ENCODE results near the gene SH3BP1. TPM values are rescaled to one million over a fixed set of nuclear protein-coding genes. Genes with fewer than 3 reads are reported as not detected.
"Not testable (repeated sequence)": the region's sequence is repeated elsewhere in the genome, so short reads cannot be mapped to it uniquely, and the experiment has no call there.

Gene SH3BP1
- total and polyA plus RNA-seq, 9 of the 15 experiments (the other 6 are each of a cell fraction or from before 2014, with no cell fraction given) = 0.10 to 36.2 (median 10.4) TPM

DNA sequence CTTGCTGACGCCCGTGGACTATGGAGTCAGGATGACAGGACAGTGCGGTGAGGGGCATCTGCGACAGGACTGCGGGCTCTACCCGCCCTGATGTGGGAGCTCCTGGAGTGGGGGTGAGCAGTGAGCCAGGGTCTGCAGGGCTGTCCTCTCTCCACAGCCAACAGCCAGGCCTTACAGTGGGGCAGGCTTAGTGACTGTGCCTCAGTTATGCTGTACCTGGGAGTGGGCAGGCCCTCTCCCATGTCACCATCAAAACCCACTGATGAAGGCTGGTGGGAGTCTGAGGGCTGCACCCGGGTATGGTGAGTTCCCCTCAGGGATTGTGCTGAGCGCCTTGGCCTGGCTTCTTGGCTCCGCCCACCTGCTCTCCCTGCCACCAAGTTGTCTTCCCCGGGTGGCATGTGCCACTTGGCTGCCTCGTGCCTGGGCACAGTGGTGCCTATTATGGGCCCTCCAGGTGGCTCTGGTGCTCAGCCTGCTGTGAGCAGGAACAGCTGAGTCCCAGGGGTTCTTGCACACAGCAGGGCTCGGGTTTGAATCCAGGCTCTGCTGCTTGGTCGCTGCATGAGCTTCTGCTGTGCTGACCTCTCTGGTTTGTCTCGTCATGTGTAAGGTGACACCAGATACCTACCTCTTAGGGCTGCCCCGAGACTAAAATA, 53.3 kb downstream of the SH3BP1 start (continued):
- TF ChIP-seq BRF2 (IDR thresholded peaks at IDR 0.05; ENCODE audit: borderline replicate concordance, insufficient read depth, insufficient read length) = no peak
- TF ChIP-seq ZNF124 (CRISPR knock-in tag; IDR thresholded peaks at IDR 0.05) = no peak
- no peak for TF ChIP-seq HCFC1 (IDR thresholded peaks at IDR 0.05; ENCODE audit: low read depth, low read length)
- no peak for TF ChIP-seq ZNF133 (CRISPR knock-in tag; IDR thresholded peaks at IDR 0.05)
- TF ChIP-seq ZNF778 (CRISPR knock-in tag; IDR thresholded peaks at IDR 0.05) = no peak

DNA sequence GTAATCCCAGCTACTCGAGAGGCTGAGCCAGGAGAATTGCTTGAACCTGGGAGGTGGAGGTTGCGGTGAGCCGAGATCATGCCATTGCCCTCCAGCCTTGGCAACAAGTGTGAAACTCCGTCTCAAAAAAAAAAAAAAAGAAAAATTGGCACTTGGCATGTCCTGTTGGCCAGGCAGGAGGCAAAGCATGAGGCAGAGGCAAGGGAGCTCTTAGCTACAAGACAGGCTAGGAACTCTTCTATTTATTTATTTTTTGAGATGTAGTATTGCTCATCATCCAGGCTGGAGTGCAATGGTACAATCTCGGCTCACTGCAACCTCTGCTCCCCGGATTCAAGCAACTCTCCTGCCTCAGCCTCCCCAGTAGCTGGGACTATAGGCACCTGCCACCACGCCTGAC, 54.7 kb downstream of the SH3BP1 start:
- H2AFZ ChIP-seq (ENCODE audit: low read depth, low read length); DNase-seq (ENCODE audit: extremely low read depth in 1 of 4, low spot score in 3 of 4); H4K20me1 ChIP-seq (replicated peaks; ENCODE audit: control insufficient read depth, insufficient read depth, low read length); H3K9me1 ChIP-seq (ENCODE audit: control insufficient read depth, insufficient read depth, low read length); H3K27ac ChIP-seq (ENCODE audit: extremely low read depth, low read depth, low read length); H3K4me2 ChIP-seq (ENCODE audit: insufficient read depth, low read length); ATAC-seq; in situ Hi-C loops (cut with MboI); H3K9me3 ChIP-seq (replicated peaks; ENCODE audit: control insufficient read depth, insufficient read depth, low read depth, low read length); H3K4me3 ChIP-seq; H3K27me3 ChIP-seq (ENCODE audit: control insufficient read depth in 2 of 2, insufficient read depth in 2 of 2, low read length in 2 of 2); H3K79me2 ChIP-seq (ENCODE audit: control insufficient read depth, insufficient read depth, low read length); BruUV-seq (replicated peaks); FAIRE-seq; intact Hi-C loops (cut with micrococcal nuclease); CTCF ChIA-PET (ENCODE audit: low intra/inter-chr PET ratio); H3K9ac ChIP-seq (ENCODE audit: insufficient read depth in 1 of 2, low read depth in 2 of 2, low read length in 2 of 2): not testable (repeated sequence)
- POLR2A ChIA-PET = interaction anchor here (1.3 to 2.7 kb wide), 2 partner anchors 8 to 19 kb away, joined by 7 to 8 read pairs; partner anchors contain the start of genes LGALS1 and NOL12
- H3K4me1 ChIP-seq (replicated peaks in 1 of 2; ENCODE audit: control insufficient read depth in 2 of 2, insufficient read depth in 2 of 2, low read length in 2 of 2) = peaks cover 2 to 16% of the 10 kb centered on the region in 2 experiments; a peak in 3 of 5 replicates
- peaks cover 37% of the 10 kb centered on the region; the same call in 2 of the 3 replicates for H3K36me3 ChIP-seq (ENCODE audit: control insufficient read depth, insufficient read depth, low read length)
- 96% methylated on average over 5 of the region's 7 CpGs for WGBS (ENCODE audit: insufficient coverage, low coverage, missing lambda C conversion rate)

DNA sequence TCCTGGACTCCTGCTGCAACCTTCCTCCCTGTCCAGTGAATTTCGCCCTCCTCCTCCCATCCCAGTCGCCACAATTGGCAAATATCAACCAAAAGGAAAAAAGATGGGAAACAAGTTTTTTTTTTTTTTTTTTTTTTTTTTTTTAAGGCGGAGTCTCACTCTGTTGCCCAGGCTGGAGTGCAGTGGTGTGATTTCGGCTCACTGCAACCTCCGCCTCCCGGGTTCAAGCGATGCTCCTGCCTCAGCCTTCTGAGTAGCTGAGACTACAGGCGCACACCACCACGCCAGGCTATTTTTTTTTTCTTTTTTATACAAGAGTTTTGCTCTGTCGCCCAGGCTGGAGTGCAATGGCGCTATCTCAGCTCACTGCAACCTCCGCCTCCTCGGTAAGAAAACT, 56.8 kb downstream of the SH3BP1 start:
- DNase-seq (ENCODE audit: extremely low read depth in 1 of 4, low spot score in 3 of 4); FAIRE-seq: not testable (repeated sequence)

More for the DNA sequence above, 56.8 kb downstream of the SH3BP1 start:
- H3K4me1 ChIP-seq (replicated peaks in 1 of 2; ENCODE audit: control insufficient read depth in 2 of 2, insufficient read depth in 2 of 2, low read length in 2 of 2) = peaks cover 2 to 16% of the 10 kb centered on the region in 2 experiments; a peak in 3 of 5 replicates
- H3K4me3 ChIP-seq; H3K27ac ChIP-seq (ENCODE audit: extremely low read depth, low read depth, low read length); H3K9me3 ChIP-seq (replicated peaks; ENCODE audit: control insufficient read depth, insufficient read depth, low read depth, low read length); ATAC-seq; in situ Hi-C loops (cut with MboI); intact Hi-C loops (cut with micrococcal nuclease); H3K9me1 ChIP-seq (ENCODE audit: control insufficient read depth, insufficient read depth, low read length); H3K79me2 ChIP-seq (ENCODE audit: control insufficient read depth, insufficient read depth, low read length); H3K27me3 ChIP-seq (ENCODE audit: control insufficient read depth in 2 of 2, insufficient read depth in 2 of 2, low read length in 2 of 2); H4K20me1 ChIP-seq (replicated peaks; ENCODE audit: control insufficient read depth, insufficient read depth, low read length); BruUV-seq (replicated peaks); CTCF ChIA-PET (ENCODE audit: low intra/inter-chr PET ratio): not testable (repeated sequence)
- peak overlapping the region; percentile 67 for H3K4me2 ChIP-seq (ENCODE audit: insufficient read depth, low read length)
- 35% methylated on average over 5 of the region's 13 CpGs for WGBS (ENCODE audit: insufficient coverage, low coverage, missing lambda C conversion rate)
- peak overlapping the region in 1 of 2 experiments; percentile 56; a peak in 1 of 4 replicates for H3K9ac ChIP-seq (ENCODE audit: insufficient read depth in 1 of 2, low read depth in 2 of 2, low read length in 2 of 2)
- peak overlapping the region; percentile 65 for H2AFZ ChIP-seq (ENCODE audit: low read depth, low read length)
- POLR2A ChIA-PET = interaction anchor here (2.7 kb wide), 1 partner anchor 10 kb away, joined by 8 read pairs; the partner anchor contains the start of gene NOL12
- peaks cover 20% of the 10 kb centered on the region; the same call in 2 of the 3 replicates for H3K36me3 ChIP-seq (ENCODE audit: control insufficient read depth, insufficient read depth, low read length)
